Measurements from ENCODE around the gene ST6GALNAC3.
"Not testable (repeated sequence)": the region's sequence is repeated elsewhere in the genome, so short reads cannot be mapped to it uniquely, and the experiment has no call there.

The ST6GALNAC3 gene

DNA sequence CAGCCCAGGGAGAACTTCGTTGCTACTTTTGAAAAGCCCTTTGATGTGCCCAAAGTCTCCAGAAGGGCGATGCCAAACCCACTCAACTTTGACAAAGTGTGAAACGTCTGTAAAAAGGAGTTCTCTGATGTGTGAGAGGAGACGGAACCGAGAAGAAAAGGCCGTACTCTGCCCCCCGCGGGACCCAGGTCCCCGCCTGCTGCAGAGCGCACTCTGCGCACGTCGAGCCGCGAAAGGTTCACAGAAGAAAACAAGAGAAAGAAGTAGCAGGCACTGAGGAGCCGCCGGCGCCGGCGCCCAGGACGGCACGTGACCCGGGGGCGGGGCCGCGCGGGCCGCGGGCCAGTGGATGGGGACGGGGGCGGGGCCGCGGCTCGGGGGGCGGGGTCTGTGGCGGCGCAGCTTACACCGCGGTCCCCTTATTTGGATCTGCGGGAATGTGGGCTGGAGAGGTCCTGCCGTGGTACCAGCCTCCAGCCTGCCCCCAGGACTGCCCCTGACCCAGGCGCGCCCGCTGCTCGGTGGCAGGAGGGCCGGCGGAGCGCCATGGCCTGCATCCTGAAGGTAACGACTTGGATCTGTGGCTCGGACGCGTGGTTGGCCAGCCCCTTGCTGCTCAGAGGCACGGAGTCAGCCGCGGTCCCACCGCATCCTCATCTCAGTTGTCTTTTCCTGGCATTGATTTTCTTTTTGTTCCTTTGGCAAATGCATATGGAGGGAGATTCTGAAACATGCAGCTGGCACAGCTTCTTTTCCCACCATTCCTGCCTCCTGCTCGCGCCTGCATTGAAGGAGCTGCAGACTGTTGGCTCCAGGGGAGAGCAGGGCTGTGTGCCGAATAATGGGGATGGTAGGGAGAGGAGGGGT is at the start of gene ST6GALNAC3:
Gene ST6GALNAC3, plus strand, starts transcription at position 426 of the 867 bp plus-strand sequence.
- H3K27ac Mint-ChIP-seq = peak within 1 kb of the TSS; percentile 24
- H3K9me3 Mint-ChIP-seq = no peaks in the 10 kb centered on the region
- peak within 1 kb of the TSS; percentile 83 for H3K4me3 Mint-ChIP-seq
- no peaks in the 10 kb centered on the region for H3K27me3 Mint-ChIP-seq
- peaks cover 33% of the 10 kb centered on the region for H3K4me1 Mint-ChIP-seq (ENCODE audit: low read depth)
- H3K36me3 Mint-ChIP-seq (ENCODE audit: low read depth) = no peaks in the 10 kb centered on the region

DNA sequence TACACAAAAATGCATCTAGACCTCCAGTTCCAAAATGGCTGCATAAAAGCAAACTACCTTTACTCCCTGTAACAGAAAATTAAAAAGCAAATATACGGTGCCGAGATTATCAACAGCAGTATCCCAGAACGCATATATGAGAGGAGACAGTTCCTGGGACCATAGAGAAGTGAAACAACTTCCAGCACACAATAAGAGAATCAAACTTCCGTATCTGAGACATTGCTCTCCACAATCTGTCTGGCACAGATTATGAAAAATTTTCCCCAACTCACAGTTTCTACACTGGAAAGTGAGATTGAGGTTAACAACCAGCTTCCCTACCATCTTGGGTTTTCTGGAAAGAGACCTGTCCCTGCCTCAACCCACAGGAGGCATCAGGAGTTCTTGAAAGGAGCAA is 47.2 kb upstream of the ST6GALNAC3 start:
- Mint-ChIP-seq H3K9me3 (no peaks in the 10 kb centered on the region), H3K36me3 (ENCODE audit: low read depth) (no peaks in the 10 kb centered on the region), H3K27ac (no peak overlapping the region), H3K27me3 (no peaks in the 10 kb centered on the region), H3K4me3 (no peak overlapping the region), H3K4me1 (ENCODE audit: low read depth) (peaks cover 9% of the 10 kb centered on the region)

GRCh38 chr1:76029331-76029730 is 45.2 kb upstream of the ST6GALNAC3 start:
- H3K27ac Mint-ChIP-seq = no peak overlapping the region
- no peaks in the 10 kb centered on the region for H3K27me3 Mint-ChIP-seq
- H3K4me1 Mint-ChIP-seq (ENCODE audit: low read depth) = peaks cover 4% of the 10 kb centered on the region
- no peaks in the 10 kb centered on the region for H3K36me3 Mint-ChIP-seq (ENCODE audit: low read depth)
- H3K9me3 Mint-ChIP-seq = no peaks in the 10 kb centered on the region
- H3K4me3 Mint-ChIP-seq = no peak overlapping the region

GRCh38 chr1:76031496-76031895 is 43.0 kb upstream of the ST6GALNAC3 start:
- H3K36me3 Mint-ChIP-seq (ENCODE audit: low read depth) = no peaks in the 10 kb centered on the region
- H3K9me3 Mint-ChIP-seq = no peaks in the 10 kb centered on the region
- no peak overlapping the region for H3K4me3 Mint-ChIP-seq
- H3K27ac Mint-ChIP-seq = no peak overlapping the region
- H3K27me3 Mint-ChIP-seq = no peaks in the 10 kb centered on the region
- no peaks in the 10 kb centered on the region for H3K4me1 Mint-ChIP-seq (ENCODE audit: low read depth)

GRCh38 chr1:76033800-76034475 is 40.6 kb upstream of the ST6GALNAC3 start:
- Mint-ChIP-seq H3K4me1 (ENCODE audit: low read depth) (no peaks in the 10 kb centered on the region), H3K9me3 (no peaks in the 10 kb centered on the region), H3K27ac (no peak overlapping the region), H3K27me3 (no peaks in the 10 kb centered on the region), H3K36me3 (ENCODE audit: low read depth) (no peaks in the 10 kb centered on the region), H3K4me3 (no peak overlapping the region)

GRCh38 chr1:76035053-76035452 is 39.5 kb upstream of the ST6GALNAC3 start:
- Mint-ChIP-seq H3K27ac (no peak overlapping the region), H3K27me3 (no peaks in the 10 kb centered on the region), H3K36me3 (ENCODE audit: low read depth) (no peaks in the 10 kb centered on the region), H3K4me3 (no peak overlapping the region), H3K9me3 (no peaks in the 10 kb centered on the region), H3K4me1 (ENCODE audit: low read depth) (no peaks in the 10 kb centered on the region)

DNA sequence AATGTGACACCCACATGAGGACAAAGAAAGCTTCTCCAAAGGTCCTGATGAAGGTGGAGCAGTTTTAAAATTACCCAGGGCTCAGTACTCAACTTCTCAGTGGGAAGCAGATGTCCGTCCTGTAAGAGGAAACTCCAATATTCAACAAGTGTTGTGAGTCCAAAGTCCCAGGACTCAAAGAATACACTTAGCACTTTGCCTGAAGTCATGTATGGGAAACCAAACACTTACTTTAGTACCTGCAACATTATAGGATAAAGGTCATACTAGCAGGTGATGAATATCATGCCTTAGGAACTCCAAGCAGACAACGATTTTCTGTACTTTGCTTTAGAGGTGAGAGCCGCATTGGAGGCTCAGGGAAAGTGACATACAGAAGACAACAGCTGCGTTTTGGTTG is 37.2 kb upstream of the ST6GALNAC3 start:
- Mint-ChIP-seq H3K4me1 (ENCODE audit: low read depth) (no peaks in the 10 kb centered on the region), H3K27ac (no peak overlapping the region), H3K36me3 (ENCODE audit: low read depth) (no peaks in the 10 kb centered on the region), H3K4me3 (no peak overlapping the region), H3K27me3 (no peaks in the 10 kb centered on the region), H3K9me3 (no peaks in the 10 kb centered on the region)

DNA sequence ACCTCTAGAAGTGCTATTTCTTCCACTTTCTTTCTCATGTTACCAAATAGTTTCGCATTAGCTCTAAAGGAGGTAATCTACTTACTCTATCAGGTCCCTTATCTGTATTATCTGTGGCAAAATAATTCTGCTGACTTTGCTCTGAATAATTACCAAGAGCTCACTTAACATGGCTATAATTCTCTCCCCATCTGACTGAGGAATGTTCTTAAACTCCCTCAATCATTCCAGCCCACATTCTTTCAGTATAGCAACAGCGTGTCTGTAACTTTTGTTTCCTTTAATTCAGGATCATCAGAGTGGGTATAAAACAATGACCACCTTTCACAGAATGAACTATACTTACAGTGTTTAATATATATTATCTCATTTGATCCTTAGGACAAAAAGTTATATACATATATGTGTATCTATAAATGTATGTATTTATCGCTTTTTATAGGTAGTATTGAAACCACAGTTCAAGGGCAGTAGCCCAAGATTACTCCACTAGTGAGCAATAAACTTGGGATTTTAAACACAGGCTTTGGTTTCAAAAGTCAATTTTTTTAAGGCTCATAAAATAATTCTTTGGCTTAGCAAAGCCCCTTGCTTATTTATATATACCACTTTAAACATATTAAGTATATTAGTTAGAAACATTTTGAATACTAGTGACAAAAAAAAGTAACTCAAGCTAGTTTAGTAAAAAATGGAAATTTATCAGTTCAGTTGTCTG is 36.1 kb upstream of the ST6GALNAC3 start:
- Mint-ChIP-seq H3K4me1 (ENCODE audit: low read depth) (no peaks in the 10 kb centered on the region), H3K4me3 (no peak overlapping the region), H3K27ac (no peak overlapping the region), H3K36me3 (ENCODE audit: low read depth) (no peaks in the 10 kb centered on the region), H3K9me3 (no peaks in the 10 kb centered on the region), H3K27me3 (no peaks in the 10 kb centered on the region)

GRCh38 chr1:76046149-76046548 is 28.4 kb upstream of the ST6GALNAC3 start:
- H3K4me3 Mint-ChIP-seq = no peak overlapping the region
- H3K27me3 Mint-ChIP-seq = no peaks in the 10 kb centered on the region
- no peak overlapping the region for H3K27ac Mint-ChIP-seq
- H3K9me3 Mint-ChIP-seq = no peaks in the 10 kb centered on the region
- H3K36me3 Mint-ChIP-seq (ENCODE audit: low read depth) = no peaks in the 10 kb centered on the region
- no peaks in the 10 kb centered on the region for H3K4me1 Mint-ChIP-seq (ENCODE audit: low read depth)

- H3K9me3 Mint-ChIP-seq = no peaks in the 10 kb centered on the region
- H3K4me3 Mint-ChIP-seq = no peak overlapping the region
- H3K36me3 Mint-ChIP-seq (ENCODE audit: low read depth) = no peaks in the 10 kb centered on the region
- no peaks in the 10 kb centered on the region for H3K4me1 Mint-ChIP-seq (ENCODE audit: low read depth)
- peaks cover 11% of the 10 kb centered on the region for H3K27me3 Mint-ChIP-seq
- no peak overlapping the region for H3K27ac Mint-ChIP-seq
Observed at GRCh38 chr1:76048219-76048618, 26.3 kb upstream of the ST6GALNAC3 start.

DNA sequence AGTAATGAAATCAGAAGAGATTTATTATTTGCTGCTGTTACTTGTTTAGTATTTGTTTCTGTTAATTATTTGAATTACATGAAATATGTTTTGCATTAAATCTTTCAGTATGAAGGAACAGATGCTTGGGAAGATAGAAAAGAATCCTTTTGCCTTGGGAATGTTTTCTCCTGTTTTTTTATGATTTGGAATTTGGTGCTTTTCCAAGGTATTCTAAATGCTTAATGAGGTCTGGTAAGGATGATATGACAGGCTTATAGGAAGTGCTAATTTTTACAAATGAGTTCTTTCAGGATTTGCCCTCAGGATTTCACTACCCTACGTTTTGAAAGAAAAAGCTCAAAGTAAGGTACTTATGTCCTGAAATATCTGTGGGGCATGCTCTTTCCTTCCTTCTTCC is 25.6 kb upstream of the ST6GALNAC3 start:
- Mint-ChIP-seq H3K9me3 (no peaks in the 10 kb centered on the region), H3K27ac (no peak overlapping the region), H3K27me3 (peaks cover 14% of the 10 kb centered on the region), H3K36me3 (ENCODE audit: low read depth) (no peaks in the 10 kb centered on the region), H3K4me3 (no peak overlapping the region), H3K4me1 (ENCODE audit: low read depth) (no peaks in the 10 kb centered on the region)

DNA sequence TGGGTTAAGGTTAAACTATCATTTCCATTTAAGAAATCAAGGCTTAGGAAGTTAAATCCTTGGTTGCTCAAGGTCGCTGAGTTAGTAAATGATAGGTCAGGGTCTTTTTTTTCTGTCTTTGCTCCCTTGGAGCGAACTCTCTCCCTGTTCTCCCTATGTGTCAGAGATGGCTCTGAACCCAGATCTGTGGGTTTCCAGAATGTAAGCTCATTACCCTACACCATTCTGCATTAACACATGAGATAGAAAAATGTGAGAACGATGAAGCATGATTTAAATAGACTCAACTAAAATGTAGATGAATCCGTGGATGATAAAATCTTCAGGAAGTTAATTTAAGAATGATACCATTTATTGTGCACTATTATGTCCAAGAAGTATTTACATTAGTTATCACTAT is 25.0 kb upstream of the ST6GALNAC3 start:
- no peaks in the 10 kb centered on the region for H3K36me3 Mint-ChIP-seq (ENCODE audit: low read depth)
- peaks cover 17% of the 10 kb centered on the region for H3K27me3 Mint-ChIP-seq
- H3K4me3 Mint-ChIP-seq = no peak overlapping the region
- no peaks in the 10 kb centered on the region for H3K4me1 Mint-ChIP-seq (ENCODE audit: low read depth)
- no peaks in the 10 kb centered on the region for H3K9me3 Mint-ChIP-seq
- H3K27ac Mint-ChIP-seq = no peak overlapping the region

DNA sequence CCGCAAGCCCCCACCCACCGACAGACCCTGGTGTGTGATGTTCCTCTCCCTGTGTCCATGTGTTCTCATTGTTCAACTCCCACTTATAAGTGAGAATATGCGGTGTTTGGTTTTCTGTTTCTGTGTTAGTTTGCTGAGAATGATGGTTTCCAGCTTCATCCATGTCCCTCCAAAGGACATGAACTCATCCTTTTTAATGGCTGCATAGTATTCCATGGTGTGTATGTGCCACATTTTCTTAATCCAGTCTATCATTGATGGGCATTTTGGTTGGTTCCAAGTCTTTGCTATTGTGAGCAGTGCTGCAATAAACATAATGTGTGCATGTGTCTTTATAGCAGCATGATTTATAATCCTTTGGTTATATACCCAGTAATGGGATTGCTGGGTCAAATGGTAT is 24.5 kb upstream of the ST6GALNAC3 start:
- H3K27me3 Mint-ChIP-seq = peaks cover 19% of the 10 kb centered on the region
- not testable (repeated sequence) for H3K4me1 Mint-ChIP-seq (ENCODE audit: low read depth); H3K4me3 Mint-ChIP-seq; H3K9me3 Mint-ChIP-seq; H3K27ac Mint-ChIP-seq; H3K36me3 Mint-ChIP-seq (ENCODE audit: low read depth)

GRCh38 chr1:76053021-76053420 is 21.5 kb upstream of the ST6GALNAC3 start:
- peaks cover 19% of the 10 kb centered on the region for H3K27me3 Mint-ChIP-seq
- no peaks in the 10 kb centered on the region for H3K4me1 Mint-ChIP-seq (ENCODE audit: low read depth)
- no peak overlapping the region for H3K4me3 Mint-ChIP-seq
- no peak overlapping the region for H3K27ac Mint-ChIP-seq
- H3K36me3 Mint-ChIP-seq (ENCODE audit: low read depth) = no peaks in the 10 kb centered on the region
- H3K9me3 Mint-ChIP-seq = no peaks in the 10 kb centered on the region

DNA sequence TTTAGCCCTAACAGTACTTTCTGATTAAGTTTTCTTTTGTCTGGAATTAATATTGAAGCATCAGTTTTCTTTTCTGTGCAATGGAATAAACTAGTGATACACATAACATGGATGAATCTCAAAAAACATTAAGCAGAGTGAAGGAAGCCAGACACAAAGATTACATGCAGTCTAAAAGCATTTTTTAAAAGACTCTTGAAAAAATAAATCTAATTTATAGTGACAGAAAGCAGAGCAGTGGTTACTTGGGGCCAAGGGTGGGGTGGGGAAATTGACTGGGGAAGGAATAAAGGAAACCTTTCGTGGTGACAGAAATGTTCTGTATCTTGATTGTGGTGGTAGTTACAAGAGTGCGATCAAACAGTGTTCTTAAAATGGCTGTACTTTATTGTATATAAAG is 20.2 kb upstream of the ST6GALNAC3 start:
- Mint-ChIP-seq H3K4me1 (ENCODE audit: low read depth) (no peaks in the 10 kb centered on the region), H3K9me3 (no peaks in the 10 kb centered on the region), H3K27me3 (peaks cover 19% of the 10 kb centered on the region), H3K27ac (no peak overlapping the region), H3K36me3 (ENCODE audit: low read depth) (no peaks in the 10 kb centered on the region), H3K4me3 (no peak overlapping the region)

Data from stimulated activated naive CD8-positive, alpha-beta T cell treated with anti-CD3 and anti-CD28 coated beads, Interleukin-15, Interleukin-2, amounts not matched to agents 100 ng/mL and 50 ng/mL, for 24 hours (primary cell).